H4 (cell line): ENCODE measurements around the gene CAPS. TPM values are rescaled to one million over a fixed set of nuclear protein-coding genes. Genes with fewer than 3 reads are reported as not detected.

Source experiments
- DNase-seq: peaks from one replicate; pipeline ENCODE4 v3.0.0-alpha.2; 2015; ENCODE audit warnings: low spot score
- total RNA-seq: library from RNA; depleted of rRNA; stranded (reverse); fragments of >200 nt; shearing (Covaris generic); gene quantifications from 2 replicates; pipeline ENCODE4 v1.2.3, GENCODE V29; 2014

The CAPS gene
- total RNA-seq, 1 experiment from 2014 or later = 0.08 TPM

GRCh38 chr19:5933391-5934068, 19.5 kb downstream of the CAPS start:
- DNase-seq = no peak

- no peak for DNase-seq
Observed at GRCh38 chr19:5934069-5934401, 20.0 kb downstream of the CAPS start.

- DNase-seq = no peak
Observed at GRCh38 chr19:5934774-5935472, 20.9 kb downstream of the CAPS start.

- no peak for DNase-seq
Observed at GRCh38 chr19:5935473-5936291, 21.6 kb downstream of the CAPS start.

- no peak for DNase-seq
Observed at GRCh38 chr19:5936292-5936592, 22.2 kb downstream of the CAPS start.

- DNase-seq = no peak
Observed at GRCh38 chr19:5937550-5937949, 23.5 kb downstream of the CAPS start.

GRCh38 chr19:5940260-5941208, 26.5 kb downstream of the CAPS start:
- no peak for DNase-seq

- DNase-seq = no peak
Observed at GRCh38 chr19:5941673-5942072, 27.6 kb downstream of the CAPS start.

GRCh38 chr19:5943045-5943444, 29.0 kb downstream of the CAPS start:
- no peak for DNase-seq

GRCh38 chr19:5943623-5944022, 29.6 kb downstream of the CAPS start:
- DNase-seq = no peak

- DNase-seq = no peak
Observed at GRCh38 chr19:5947435-5947834, 33.4 kb downstream of the CAPS start.

- DNase-seq = no peak
Observed at GRCh38 chr19:5948752-5949564, 34.9 kb downstream of the CAPS start.

GRCh38 chr19:5949792-5950305, 35.8 kb downstream of the CAPS start:
- DNase-seq = no peak

GRCh38 chr19:5950741-5951140, 36.7 kb downstream of the CAPS start:
- no peak for DNase-seq

- DNase-seq = no peak
Observed at GRCh38 chr19:5951338-5951861, 37.3 kb downstream of the CAPS start.

GRCh38 chr19:5952193-5953029, 38.4 kb downstream of the CAPS start:
- DNase-seq = no peak

- DNase-seq = no peak
Observed at GRCh38 chr19:5953030-5953589, 39.1 kb downstream of the CAPS start.

- peak; percentile 40 for DNase-seq
Observed at GRCh38 chr19:5953680-5954213, 39.7 kb downstream of the CAPS start.

GRCh38 chr19:5954293-5954692, 40.2 kb downstream of the CAPS start:
- no peak for DNase-seq
